GM23248 (cell line): ENCODE results near the gene MAMDC4. TPM values are rescaled to one million over a fixed set of nuclear protein-coding genes. Genes with fewer than 3 reads are reported as not detected.

Experiments used
- DNase-seq: peaks from one replicate; pipeline ENCODE4 v3.0.0-alpha.2; 2015
- H2AFZ ChIP-seq: fragments of 200-600 bp; sonication (generic); 2 replicates; pipeline ENCODE4 v1.6.1; 2016; ENCODE audit warnings: antibody characterized with exemption
- H3F3A ChIP-seq: fragments of 200-600 bp; sonication (generic); 2 replicates; pipeline ENCODE4 v1.6.1; 2016; ENCODE audit warnings: mild to moderate bottlenecking, antibody characterized with exemption, mixed run types; ENCODE audit not compliant: insufficient read depth
- H3K27ac ChIP-seq: fragments of 200-600 bp; sonication (generic); 2 replicates; pipeline ENCODE4 v1.5.1; 2016; ENCODE audit warnings: mild to moderate bottlenecking
- H3K27me3 ChIP-seq: fragments of 200-600 bp; sonication (generic); replicated peaks from 2 replicates; pipeline ENCODE4 v1.6.1; 2016; ENCODE audit warnings: mild to moderate bottlenecking; ENCODE audit not compliant: insufficient read depth
- H3K36me3 ChIP-seq: fragments of 200-600 bp; sonication (generic); 2 replicates; pipeline ENCODE4 v1.6.1; 2016; ENCODE audit warnings: low read depth, mild to moderate bottlenecking
- H3K4me1 ChIP-seq: fragments of 200-600 bp; sonication (generic); 2 replicates; pipeline ENCODE4 v1.6.1; 2016; ENCODE audit warnings: mild to moderate bottlenecking; ENCODE audit not compliant: insufficient read depth
- H3K4me2 ChIP-seq: fragments of 200-600 bp; sonication (generic); one replicate; pipeline ENCODE4 v1.6.1; 2016; ENCODE audit warnings: mild to moderate bottlenecking; ENCODE audit not compliant: unreplicated experiment
- H3K4me3 ChIP-seq: fragments of 200-600 bp; sonication (generic); 2 replicates; pipeline ENCODE4 v1.5.1; 2016; ENCODE audit warnings: mild to moderate bottlenecking
- H3K79me2 ChIP-seq: fragments of 200-600 bp; sonication (generic); 2 replicates; pipeline ENCODE4 v1.6.1; 2016; ENCODE audit warnings: mild to moderate bottlenecking; ENCODE audit not compliant: insufficient read depth
- H3K9ac ChIP-seq: fragments of 200-600 bp; sonication (generic); 2 replicates; pipeline ENCODE4 v1.6.1; 2016; ENCODE audit warnings: mild to moderate bottlenecking
- H3K9me2 ChIP-seq: fragments of 200-600 bp; sonication (generic); 2 replicates; pipeline ENCODE4 v1.6.1; 2016; ENCODE audit warnings: mixed run types, mild to moderate bottlenecking, moderate library complexity; ENCODE audit not compliant: insufficient read depth
- H3K9me3 ChIP-seq: fragments of 200-600 bp; sonication (generic); one replicate; pipeline ENCODE4 v1.6.1; 2017; ENCODE audit warnings: low read depth
- H4K20me1 ChIP-seq: fragments of 200-600 bp; sonication (generic); 2 replicates; pipeline ENCODE4 v1.6.0; 2016; ENCODE audit not compliant: insufficient read depth
- EZH2 ChIP-seq: fragments of 200-600 bp; sonication (generic); IDR thresholded peaks from 2 replicates; pipeline ENCODE4 v1.6.1; 2018; ENCODE audit warnings: antibody characterized with exemption, mild to moderate bottlenecking; ENCODE audit not compliant: insufficient read depth, poor library complexity, severe bottlenecking
- EZH2phosphoT487 ChIP-seq: fragments of 200-600 bp; sonication (generic); IDR thresholded peaks from 2 replicates; pipeline ENCODE4 v1.6.1; 2018; ENCODE audit warnings: antibody characterized with exemption, moderate library complexity, mild to moderate bottlenecking, low read depth; ENCODE audit not compliant: insufficient read depth
- WGBS, 2 experiments: methylation state at CpG; one replicate each; pipeline ENCODE4 v1.1.6; 2015 to 2017; ENCODE audit warnings: low lambda C conversion rate in 2 of 2, low coverage in 1 of 2; ENCODE audit errors: missing lambda C conversion rate in 2 of 2; 5-methylcytosine and 5-hydroxymethylcytosine counted together
- in situ Hi-C: fragments of 300-500 bp; cut with MboI; formaldehyde crosslinking; loops from 2 replicates; pipeline ENCODE4 v1.15.0; 2020
- polyA plus RNA-seq: library from polyadenylated mRNA; unstranded; fragments of >200 nt; fragmentation: Nextera tagmentation; extraction: Ambion mirVana; gene quantifications from 2 replicates; pipeline ENCODE4 v1.2.1, GENCODE V29; 2016
- total RNA-seq: library from RNA; depleted of rRNA; stranded (reverse); fragments of >200 nt; shearing (Covaris generic); gene quantifications from 2 replicates; pipeline ENCODE4 v1.2.3, GENCODE V29; 2014

Gene MAMDC4
- total and polyA plus RNA-seq, 2 experiments from 2014 or later = 0.35 to 2.3 TPM

DNA sequence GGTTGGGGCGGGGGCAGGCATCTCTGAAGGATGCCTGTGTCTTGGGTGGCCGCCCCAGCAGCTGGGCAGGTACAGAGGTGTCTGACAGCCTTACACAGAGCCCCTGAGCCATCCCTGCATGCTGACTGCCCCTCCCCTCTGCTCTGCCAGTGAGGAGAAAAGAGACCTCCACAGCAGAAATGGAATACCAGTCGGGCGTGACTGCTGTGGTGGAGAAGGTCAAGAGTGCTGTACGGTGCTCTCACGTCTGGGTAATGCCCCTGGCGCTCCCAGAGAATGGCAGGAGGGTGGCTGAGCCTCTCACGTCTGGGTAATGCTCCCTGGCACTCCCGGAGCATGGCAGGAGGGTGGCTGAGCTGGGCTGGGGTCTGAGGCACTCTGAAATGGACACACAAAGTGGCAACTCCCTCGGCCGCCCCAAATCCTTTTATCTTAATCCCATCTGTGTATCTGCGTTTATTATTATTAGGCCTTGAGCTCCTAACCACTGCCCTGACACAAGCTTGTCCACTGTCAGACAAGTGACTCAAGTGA lies 46.9 kb upstream of the MAMDC4 start:
- Histone ChIP-seq H3K4me1 (peaks cover 14% of the 10 kb centered on the region; the same call in 1 of the 2 replicates), H3K27ac (no peak overlapping the region), H3F3A (peaks cover 11% of the 10 kb centered on the region; the same call in 1 of the 2 replicates), H3K4me3 (no peak overlapping the region), H4K20me1 (no peaks in the 10 kb centered on the region), H3K9ac (no peak overlapping the region), H3K27me3 (peaks cover 20% of the 10 kb centered on the region), H3K4me2 (no peak overlapping the region), H3K79me2 (peaks cover 23% of the 10 kb centered on the region), H3K9me2 (no peaks in the 10 kb centered on the region), H2AFZ (no peak overlapping the region), H3K9me3 (no peaks in the 10 kb centered on the region), H3K36me3 (no peaks in the 10 kb centered on the region)
- 96% methylated on average over 11 of the region's 12 CpGs for WGBS, 2 experiments
- DNase-seq = no peak
- in situ Hi-C loops = no loop called here
- TF ChIP-seq EZH2 = no peak
- TF ChIP-seq EZH2phosphoT487 = no peak

DNA sequence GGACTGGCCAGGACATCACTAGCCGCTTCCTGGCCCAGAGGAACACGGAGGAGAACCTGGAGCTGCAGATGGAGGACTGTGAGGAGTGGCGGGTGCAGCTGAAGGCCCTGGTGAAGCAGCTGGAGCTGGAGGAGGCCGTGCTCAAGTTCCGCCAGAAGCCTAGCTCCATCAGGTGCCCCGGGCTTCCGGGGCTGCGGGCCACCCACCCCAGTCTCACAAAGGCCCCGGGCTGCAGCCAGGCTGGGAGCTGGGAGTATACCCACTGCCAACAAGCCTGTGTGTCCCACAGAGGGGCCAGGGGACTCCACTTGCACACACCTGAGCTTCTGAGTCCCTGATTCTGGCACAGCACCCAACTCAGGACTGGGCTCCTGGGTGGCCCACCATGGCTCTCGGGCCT lies 46.1 kb upstream of the MAMDC4 start:
- no peak overlapping the region for H3K9ac ChIP-seq
- H3K9me2 ChIP-seq = no peaks in the 10 kb centered on the region
- 0 out of 2 replicates have a peak, but pooled peaks cover 7% of the 10 kb centered on the region for H3K36me3 ChIP-seq
- peaks cover 14% of the 10 kb centered on the region; the same call in 1 of the 2 replicates for H3K27me3 ChIP-seq
- H2AFZ ChIP-seq = no peak overlapping the region
- WGBS, 2 experiments = 98 to 99% methylated on average over 10 of the region's 10 CpGs
- peaks cover 12% of the 10 kb centered on the region; the same call in 1 of the 2 replicates for H3K4me1 ChIP-seq
- peaks cover 11% of the 10 kb centered on the region; the same call in 1 of the 2 replicates for H3F3A ChIP-seq
- TF ChIP-seq EZH2 = no peak
- TF ChIP-seq EZH2phosphoT487 = no peak
- H3K9me3 ChIP-seq = no peaks in the 10 kb centered on the region
- no peak overlapping the region for H3K4me2 ChIP-seq
- no peak for DNase-seq
- H3K4me3 ChIP-seq = no peak overlapping the region
- H4K20me1 ChIP-seq = no peaks in the 10 kb centered on the region
- in situ Hi-C loops = no loop called here
- no peak overlapping the region for H3K27ac ChIP-seq
- peaks cover 31% of the 10 kb centered on the region for H3K79me2 ChIP-seq

DNA sequence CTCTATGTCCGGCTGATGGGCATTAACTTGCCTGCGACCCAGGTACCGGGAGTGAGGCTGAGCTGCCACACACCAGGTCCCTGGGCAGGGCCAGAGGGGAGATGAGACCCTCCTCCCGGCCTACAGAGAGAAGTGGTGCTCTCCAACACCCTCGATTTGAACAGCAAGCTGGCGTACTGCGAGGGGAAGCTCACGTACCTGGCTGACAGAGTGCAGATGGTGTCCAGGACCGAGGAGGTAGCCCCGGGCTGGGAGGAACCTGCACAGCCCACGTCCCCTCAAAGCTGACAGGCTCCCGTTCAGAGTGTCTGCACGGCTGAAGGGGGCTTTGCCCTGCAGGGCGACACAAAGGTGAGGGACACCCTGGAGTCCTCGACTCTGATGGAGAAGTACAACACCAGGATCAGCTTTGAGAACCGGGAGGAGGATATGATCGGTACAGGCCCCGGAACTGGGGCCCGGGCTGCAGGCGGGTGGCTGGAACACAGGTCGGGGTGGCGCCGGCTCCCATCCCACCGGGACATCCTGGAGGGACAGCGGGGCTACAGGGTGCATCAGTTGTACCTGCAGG lies 45.4 kb upstream of the MAMDC4 start:
- no peak overlapping the region for H3K27ac ChIP-seq
- H3K36me3 ChIP-seq = 0 out of 2 replicates have a peak, but pooled peaks cover 7% of the 10 kb centered on the region
- H4K20me1 ChIP-seq = no peaks in the 10 kb centered on the region
- TF ChIP-seq EZH2phosphoT487 (no peak), EZH2 (no peak)
- no peaks in the 10 kb centered on the region for H3K9me3 ChIP-seq
- H3K9me2 ChIP-seq = no peaks in the 10 kb centered on the region
- in situ Hi-C loops = no loop called here
- H3K4me3 ChIP-seq = peak overlapping the region; percentile 87
- H3K4me2 ChIP-seq = peak overlapping the region; percentile 71
- peaks cover 9% of the 10 kb centered on the region; the same call in 1 of the 2 replicates for H3K27me3 ChIP-seq
- H2AFZ ChIP-seq = peak overlapping the region; percentile 85
- no peak for DNase-seq
- peaks cover 12% of the 10 kb centered on the region; the same call in 1 of the 2 replicates for H3K4me1 ChIP-seq
- H3F3A ChIP-seq = peaks cover 7% of the 10 kb centered on the region; the same call in 1 of the 2 replicates
- peaks cover 38% of the 10 kb centered on the region for H3K79me2 ChIP-seq
- WGBS, 2 experiments = 47 to 48% methylated on average over 24 to 25 of the region's 25 CpGs
- peak overlapping the region; percentile 93 for H3K9ac ChIP-seq

DNA sequence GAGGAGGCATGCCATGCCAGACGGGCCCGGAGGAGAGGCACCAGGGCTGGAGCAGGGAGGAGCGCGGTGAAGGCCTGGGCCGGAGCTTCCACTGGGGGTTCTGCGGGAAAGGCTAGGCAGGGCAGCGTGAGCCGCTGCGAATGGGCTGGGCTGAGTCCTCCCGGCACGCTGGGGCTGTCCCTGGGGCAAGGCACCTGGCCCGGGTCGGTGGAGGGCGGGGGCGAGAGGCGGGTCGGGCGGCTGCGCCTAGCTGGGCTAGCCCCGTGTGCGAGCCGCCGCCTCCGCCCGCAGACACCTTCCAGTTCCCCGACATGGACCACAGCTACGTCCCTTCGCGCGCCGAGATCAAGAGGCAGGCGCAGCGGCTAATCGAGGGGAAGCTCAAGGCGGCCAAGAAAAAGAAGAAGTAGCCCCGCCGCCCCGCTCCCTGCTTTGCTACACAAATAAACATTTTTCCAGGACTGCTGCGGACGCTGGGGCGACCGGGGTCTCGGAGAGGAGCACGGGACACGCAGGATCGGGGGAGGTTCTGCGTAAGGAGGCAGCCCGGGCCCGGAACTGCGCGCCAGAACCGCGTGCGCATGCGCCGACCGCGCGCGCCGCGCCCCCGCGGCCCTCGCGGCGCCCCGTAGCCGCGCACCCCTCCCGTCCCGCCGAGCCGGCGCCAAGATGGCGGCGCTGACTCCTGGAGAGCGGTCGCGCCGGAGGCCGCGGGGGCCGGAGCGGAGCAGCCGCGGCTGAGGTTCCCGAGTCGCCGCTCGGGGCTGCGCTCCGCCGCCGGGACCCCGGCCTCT lies 44.7 kb upstream of the MAMDC4 start, which contains the start of gene RABL6:
TSS of gene RABL6 (plus strand) at position 668 of the 794 bp plus-strand sequence. CDS start 249 bp downstream, outside the sequence.
- Histone ChIP-seq H3K4me1 (peaks cover 12% of the 10 kb centered on the region; the same call in 1 of the 2 replicates), H3K36me3 (0 out of 2 replicates have a peak, but pooled peaks cover 7% of the 10 kb centered on the region), H3K9me2 (no peaks in the 10 kb centered on the region), H4K20me1 (no peaks in the 10 kb centered on the region), H3K9ac (peak within 1 kb of the TSS; percentile 93), H3K9me3 (no peaks in the 10 kb centered on the region), H3K79me2 (peaks cover 45% of the 10 kb centered on the region), H3K4me3 (peak within 1 kb of the TSS; percentile 87), H3F3A (peaks cover 7% of the 10 kb centered on the region; the same call in 1 of the 2 replicates), H3K27ac (peak within 1 kb of the TSS; percentile 47), H3K4me2 (peak within 1 kb of the TSS; percentile 85), H2AFZ (peak within 1 kb of the TSS; percentile 85), H3K27me3 (0 out of 2 replicates have a peak, but pooled peaks cover under 1% of the 10 kb centered on the region)
- WGBS, 2 experiments = 1% methylated on average over 75 to 80 of the region's 96 CpGs
- DNase-seq = peak; percentile 89
- in situ Hi-C loops = no loop called here
- TF ChIP-seq EZH2 = no peak
- TF ChIP-seq EZH2phosphoT487 = no peak
